HG02938 (cell line): Measurements from ENCODE around the gene GJC3.

Experiments
- ATAC-seq: cut with Tn5 transposase; IDR thresholded peaks from one replicate; pipeline ENCODE4 v1.9.1; 2021; ENCODE audit warnings: mild to moderate bottlenecking, moderate library complexity; ENCODE audit not compliant: unreplicated experiment

The GJC3 gene

GRCh38 chr7:99876491-99876890, 52.9 kb downstream of the GJC3 start:
- ATAC-seq: no peak
